Suppressor macrophage (primary cell): ENCODE measurements around the gene ANK3.

Source experiments
- DNase-seq, 4 experiments: peaks; one replicate each; pipeline ENCODE4 v3.0.0-alpha.2; 2020 to 2022

ANK3 gene

DNA sequence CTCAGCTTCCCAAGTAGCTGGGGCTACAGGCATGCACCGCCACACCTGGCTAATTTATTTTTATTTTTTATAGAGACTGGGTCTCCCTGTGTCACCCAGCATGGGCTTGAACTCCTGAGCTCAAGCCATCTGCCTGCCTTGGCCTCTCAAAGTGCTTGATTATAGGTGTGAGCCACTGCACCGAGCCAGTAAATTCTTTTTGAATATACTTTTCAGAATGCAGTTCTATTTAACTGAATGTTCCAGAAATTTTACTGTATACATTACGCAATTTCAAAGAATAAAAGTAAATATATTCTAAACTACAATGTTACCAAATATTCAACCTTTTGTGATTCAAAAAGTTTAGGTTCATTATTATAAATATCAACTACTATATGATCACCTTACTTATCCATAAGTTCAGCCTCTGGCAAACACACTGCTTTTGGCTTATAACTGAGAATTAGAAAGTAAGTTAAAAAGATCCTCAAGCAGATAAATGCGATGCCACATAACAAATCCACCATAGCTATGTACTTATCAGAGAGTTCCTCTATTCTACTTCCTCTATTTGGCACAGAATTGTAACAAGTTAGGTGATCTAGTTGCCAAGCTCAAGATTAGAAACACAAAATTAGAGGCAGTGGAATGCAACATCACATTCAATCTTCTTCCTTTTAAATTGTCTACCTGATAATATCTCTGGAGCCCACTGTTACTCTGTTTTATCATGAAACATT, 118.2 kb downstream of the ANK3 start:
- peak; percentile 6 to 69 (median 45) for DNase-seq

DNA sequence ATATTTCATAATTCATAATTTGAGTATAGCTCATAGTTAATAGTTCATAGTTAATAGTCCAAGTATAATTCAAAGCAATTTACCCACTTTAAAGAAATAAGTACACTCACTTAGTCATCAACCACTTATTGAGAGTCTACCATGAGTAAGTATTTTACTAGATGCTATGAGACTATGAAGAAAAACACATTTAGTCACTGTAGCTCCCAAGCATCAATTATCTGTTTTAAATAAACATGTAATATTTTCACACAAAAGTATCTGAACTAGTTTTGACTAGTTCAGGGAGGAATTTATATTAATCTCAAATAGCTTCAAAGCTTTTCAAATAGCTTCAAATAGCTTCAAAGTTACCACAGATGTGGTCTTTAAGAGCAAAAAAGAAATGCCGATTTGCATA, 119.2 kb downstream of the ANK3 start:
- no peak for DNase-seq

DNA sequence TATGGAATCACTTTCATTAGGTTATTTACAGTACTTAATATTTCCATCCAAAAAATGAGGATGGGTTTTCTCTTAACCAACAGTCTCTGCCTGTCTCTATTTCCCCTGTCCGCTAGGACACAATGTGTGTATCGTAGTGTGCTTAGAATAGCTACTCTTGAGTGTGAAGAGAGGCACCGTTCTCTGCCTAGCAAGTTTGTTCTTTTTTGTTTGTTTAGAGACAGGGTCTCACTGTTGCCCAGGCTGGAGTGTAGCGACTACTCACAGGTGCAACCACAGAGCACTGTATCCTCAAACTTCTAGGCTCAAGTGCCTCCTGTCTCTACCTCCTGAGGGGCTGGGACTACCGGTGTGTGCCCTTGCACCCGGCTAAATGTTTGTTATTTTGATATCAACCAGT, 121.9 kb downstream of the ANK3 start:
- DNase-seq, result no peak

DNA sequence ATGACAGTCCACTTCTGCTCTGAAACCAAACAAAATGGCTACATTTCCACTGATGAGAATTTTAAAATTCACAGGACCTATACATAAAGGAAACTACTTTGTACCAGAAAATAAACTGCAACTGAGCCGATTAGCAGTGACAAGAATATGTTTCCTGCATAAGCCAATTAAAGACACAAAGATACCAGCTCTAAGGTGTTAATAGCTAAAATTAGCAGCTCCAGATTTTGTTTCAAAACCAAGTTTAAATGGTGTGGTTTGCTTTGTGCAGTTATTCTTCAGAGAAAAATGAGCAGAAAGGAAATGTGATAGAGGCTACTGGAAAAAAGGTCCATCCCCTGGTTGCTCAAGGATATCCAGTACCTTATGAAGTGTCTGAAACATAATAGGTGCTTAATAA, 123.2 kb downstream of the ANK3 start:
- no peak for DNase-seq

DNA sequence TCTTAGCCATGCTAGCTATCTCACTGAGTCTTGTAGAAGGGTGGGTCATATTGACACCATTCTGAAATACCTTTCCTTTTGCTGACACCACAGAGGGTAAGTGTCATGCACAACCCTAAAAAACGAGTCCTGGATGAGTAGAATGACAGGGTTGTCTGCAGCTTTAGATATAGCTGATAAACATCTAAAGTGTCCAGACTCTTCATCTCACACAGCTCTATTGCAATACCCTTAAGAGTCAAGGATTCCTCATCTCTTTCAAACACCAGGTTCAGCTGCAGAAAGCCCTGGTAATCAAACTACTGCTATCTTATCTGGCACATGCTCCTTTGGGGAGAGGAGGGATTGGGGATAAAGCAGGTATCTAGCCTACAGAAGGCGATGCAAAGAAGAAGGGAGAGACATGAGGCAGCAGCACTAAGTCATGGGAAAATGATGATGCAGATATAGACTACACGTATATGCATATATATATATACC, 127.0 kb downstream of the ANK3 start:
- no peak for DNase-seq

DNA sequence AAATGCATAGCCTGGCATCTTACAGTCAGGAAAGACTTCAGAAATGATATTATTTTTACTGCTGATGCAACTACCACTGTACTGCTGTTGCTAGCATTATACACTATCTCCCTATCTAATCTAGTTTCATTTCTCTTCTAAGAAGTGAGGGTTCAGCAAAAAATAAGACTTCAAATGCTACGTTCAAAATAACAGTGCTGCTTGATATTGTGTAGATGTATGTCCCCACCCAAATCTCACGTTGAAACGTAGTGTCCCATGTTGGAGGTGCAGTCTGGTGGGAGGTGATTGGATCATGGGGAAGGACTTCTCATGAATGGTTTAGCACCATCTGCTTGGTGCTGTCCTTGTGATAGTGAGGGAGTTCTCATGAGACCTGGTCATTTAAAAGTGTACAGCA, 129.4 kb downstream of the ANK3 start:
- no peak for DNase-seq

DNA sequence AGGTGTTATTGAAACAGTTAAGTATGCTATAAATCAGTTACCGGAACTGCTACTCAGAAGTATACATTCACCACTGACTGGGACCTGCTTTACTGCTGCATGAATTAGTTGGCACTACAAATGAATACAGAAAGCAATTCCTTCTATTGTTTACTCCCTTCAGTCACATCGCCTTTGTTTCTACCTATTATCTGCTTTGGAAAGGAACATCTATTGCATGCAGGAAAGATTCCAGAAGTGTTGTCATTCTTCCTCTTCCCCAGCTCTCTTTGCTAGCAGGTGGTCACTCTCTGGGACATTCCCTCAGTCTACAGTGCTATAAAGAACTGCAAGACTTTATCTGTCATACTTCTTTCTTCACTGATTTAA, 131.3 kb downstream of the ANK3 start:
- DNase-seq, result no peak

DNA sequence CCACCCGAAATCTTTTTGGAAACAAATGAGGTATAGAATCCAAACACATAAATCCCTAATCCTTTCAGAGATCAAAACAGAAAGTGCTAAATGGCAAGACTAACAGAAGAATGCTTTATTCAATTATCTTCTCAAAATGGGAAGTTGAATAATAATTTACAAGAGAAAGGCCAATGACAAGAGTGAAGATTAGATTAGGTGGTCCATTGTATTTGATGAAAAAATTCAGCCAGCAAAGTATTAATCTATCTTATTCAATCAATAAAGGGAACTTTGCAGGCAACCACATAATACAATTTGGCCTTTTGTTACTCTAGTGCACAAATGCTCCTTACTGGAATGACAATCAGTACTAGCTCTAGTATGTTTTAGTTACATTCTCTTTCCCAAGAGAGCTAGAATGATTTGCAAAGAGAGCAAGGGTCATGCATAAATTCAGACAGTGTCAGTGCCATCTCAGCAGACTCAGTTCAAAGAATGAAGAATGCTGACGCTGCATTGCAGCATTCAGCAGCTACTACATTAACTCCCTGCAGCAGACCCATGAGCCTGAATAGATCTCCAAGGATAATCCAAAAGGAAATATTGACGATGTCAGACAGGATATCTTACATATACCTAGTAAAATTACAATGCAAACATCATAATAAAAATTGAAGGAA, 131.8 kb downstream of the ANK3 start:
- no peak for DNase-seq

DNA sequence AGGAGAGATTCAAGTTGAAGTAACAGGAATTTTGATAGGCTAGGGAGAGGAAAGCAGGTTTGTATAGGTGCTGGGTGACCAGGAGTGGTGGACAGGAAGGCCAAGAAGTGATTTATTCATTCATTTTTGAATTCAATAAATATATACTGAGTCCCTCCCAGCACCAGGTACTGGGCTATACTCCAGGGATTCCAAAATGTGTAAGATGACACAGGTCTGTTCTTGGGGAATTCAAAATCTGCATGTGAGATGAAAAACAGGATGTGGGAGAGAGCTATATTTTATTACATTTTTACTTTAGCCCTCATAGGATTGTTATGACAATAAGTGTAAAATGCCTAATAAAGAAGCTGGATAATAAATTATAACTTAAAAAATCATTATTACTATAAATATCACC, 134.9 kb downstream of the ANK3 start:
- DNase-seq, result no peak

DNA sequence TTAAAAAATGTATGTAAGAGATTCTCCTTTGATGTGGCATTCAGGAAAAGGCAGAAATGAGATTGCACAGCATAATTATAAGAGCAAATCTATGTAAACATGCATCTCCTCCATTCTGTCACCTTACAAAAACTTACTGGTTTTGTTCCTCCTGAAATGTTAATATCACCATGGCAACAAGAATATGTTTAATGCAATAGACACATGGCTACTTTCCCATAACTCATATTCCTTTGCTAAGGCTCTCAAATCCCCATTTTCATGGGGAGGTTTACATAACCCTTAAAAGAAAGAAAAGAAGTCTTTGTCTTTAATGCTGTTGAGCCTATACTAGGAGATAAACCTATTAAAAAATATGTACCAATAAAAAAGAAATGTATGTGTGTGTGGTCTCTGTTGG, 136.2 kb downstream of the ANK3 start:
- DNase-seq, result no peak

DNA sequence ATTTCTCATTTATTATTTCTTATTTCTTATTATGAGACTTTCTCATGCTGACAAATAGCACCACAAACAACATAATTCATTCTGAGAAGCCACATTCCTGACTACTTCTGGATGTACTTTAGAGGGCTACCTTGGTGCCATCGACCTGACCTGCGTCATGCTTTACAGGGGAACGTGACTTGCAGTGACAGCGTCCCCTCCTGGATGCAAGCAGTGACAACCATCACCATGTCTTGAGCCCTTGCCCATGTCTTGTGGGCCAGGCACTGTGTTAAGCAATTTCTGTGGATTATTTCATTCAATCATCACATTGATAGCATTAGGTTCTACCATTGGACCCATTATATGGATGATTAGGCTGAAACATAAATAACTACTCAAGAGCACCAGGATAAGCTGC, 137.0 kb downstream of the ANK3 start:
- DNase-seq, result no peak

DNA sequence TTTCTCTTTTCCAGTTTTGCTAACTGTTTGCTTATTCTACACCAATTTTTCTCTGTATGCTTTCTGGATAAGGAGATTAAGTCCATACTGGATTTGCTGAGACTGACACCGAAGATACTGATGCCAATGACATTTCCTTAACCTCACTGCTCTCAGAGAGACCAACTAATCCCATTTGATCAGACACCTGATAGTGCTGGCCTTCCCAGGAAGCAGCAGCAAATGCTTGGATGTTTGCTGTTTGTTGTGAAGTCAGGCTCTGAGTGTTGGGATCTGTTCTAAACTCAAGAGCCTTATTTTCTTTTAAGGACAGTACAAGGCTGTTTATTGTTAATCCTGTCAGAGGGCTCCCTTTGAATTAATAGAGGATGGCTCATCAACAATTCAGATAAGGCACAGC, 143.3 kb downstream of the ANK3 start:
- no peak for DNase-seq

DNA sequence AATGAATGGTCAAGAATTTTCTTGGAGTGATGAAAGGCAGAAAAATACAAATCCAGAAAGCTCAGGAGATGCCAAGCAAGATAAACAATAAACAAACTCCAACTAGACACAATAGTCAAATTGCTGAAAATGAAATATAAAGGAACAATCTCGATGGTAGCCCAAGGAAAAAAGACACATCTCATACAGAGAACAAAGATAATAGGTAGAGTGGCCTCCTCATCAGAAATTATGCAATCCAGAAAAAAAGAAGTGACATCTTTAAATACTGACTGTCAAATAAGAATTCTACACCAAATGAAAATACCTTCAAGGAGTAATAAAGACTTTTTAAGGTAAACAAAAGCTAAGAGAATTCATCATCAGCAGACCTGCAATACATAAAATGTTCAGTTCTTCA, 150.4 kb downstream of the ANK3 start:
- DNase-seq, result no peak

DNA sequence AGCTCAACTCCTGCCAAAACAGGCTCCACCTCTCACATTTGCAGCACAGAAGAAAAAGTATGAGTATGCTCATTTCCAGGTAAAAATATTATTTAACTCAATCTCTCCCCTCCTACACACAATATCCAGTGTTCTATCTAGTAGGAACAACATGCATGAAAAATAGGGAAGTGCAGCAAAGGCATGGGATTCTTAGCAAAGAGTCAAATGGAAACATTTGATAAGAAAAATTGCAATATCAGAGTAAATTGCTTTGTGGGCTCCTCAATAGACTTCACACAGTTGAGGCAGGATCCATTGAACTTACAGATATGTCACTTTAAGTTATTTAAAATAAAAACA, 150.9 kb downstream of the ANK3 start:
- DNase-seq, result peak in 3 of 4 experiments; percentile 15 to 50 (median 43)

DNA sequence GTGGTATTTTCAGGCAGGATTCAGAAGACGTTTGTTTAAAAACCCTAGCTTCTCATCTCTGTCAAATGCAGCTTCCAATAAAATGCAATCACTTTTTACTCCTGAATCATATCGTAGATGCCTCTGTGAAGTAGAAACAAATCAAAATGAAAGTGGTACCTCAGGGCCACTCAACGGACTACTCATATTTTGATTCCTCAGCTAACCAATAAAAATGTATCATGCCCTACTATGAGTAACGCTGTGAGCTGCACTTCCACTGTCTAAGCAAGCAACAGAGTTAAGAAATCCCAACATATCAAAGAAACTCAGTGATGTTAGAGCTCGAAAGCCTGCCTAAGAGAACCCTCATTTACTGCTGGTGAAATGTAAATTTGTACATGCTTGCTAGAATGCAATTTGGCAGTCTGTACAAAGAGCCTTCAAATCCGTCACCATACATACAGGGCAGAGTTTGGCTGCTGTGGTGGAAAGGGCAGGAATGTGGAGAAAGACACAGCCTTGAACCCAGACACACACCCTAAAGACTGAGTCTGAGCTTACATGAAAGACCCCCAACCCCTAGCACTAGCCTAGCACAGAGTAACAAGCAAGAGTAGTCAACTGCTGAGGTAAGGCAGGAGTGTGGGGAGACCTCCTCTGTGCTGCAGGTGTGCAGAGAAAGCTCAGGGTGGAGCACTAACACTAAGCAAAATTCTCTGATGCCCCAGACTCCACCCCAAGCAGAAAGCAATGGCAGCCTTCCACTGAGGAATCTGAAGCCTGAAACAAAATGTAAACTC, 151.5 kb downstream of the ANK3 start:
- peak; percentile 8 to 45 (median 27) for DNase-seq

DNA sequence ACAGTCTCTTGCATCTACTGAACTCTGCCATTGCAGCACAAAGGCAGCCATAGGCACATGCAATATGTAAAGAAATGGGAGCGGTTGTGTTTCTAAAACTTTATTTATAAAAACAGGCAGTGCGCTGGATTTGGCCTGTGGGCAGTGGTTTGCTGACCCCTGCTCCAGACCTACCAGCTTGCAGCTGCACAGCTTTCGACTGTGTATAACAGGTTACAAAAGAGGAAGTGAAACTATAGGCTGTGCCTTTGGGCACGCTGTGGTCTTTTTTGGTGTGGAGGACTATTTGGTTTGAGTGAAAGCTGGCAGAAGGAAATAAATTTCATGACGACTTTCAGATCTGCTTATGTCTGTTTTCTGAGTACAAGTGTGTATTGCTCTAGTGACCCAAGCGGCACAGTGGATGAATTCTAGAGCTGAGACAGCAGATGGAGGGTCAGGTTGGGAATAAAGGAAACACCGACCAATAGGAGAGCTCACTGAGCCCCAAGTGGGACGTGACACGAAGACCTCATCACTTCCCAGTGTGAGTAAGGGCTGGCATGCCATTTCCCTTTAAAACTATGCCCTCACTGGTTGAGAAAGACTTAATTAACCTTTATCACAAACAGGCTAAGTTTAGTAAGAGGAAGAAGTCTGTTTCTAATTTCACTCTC, 152.7 kb downstream of the ANK3 start:
- DNase-seq, result peak; percentile 87 to 97 (median 92)

DNA sequence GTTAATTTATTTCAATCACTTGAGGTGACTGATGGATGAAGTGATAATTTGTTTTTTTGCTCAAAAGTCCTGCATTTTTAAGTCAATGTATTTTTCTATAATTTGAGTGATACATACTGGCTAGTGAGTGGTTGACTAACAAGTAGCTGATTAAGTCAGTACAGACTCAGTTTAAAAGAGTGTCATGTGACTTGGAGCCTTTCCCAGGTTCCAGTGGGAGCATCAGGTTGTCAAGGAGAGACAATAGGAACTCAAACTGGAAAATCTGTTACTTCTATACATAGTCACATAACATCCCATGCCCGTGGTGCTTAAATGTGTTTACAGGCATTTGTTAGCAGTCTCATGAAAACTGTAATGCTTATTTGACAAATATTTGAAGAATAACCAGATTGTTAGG, 154.7 kb downstream of the ANK3 start:
- DNase-seq, result no peak

DNA sequence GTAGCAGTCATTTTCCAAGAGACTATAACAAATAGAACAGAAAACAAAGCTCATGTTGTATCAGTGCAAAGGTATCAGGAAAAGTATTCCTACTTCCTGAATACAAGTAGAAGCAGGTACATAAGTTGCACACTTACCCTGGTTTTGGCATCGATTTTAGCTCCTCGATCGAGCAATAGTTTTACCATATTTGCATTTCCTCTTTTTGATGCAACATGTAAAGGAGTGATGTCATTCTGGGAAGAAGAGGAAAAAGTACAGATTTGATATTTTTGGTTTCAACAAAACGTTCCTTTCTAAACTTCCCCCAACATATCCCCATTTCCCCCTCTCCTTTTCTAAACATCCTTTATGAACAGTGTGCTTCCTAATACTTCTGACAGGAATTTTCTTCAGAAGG, 155.1 kb downstream of the ANK3 start:
- peak in 3 of 4 experiments; percentile 6 to 55 (median 45) for DNase-seq

DNA sequence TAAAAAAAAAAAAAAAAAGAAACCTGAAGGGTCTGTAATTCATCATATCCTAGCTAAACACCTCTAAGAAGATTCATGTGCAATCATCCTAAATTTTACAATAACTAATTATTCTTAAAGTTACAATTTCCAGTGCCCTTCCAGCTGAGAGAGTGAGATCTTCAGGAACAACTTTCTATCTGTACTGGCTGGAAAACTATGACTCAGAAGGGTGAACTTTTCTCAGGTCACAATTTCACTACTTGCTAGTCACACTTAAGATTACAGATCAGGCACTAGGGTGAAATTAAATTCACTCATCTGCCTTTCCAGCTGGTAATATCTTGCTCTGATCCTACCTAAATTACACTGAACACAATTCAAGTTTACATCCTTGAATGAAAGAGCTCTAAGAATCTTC, 158.8 kb downstream of the ANK3 start:
- DNase-seq, result no peak

DNA sequence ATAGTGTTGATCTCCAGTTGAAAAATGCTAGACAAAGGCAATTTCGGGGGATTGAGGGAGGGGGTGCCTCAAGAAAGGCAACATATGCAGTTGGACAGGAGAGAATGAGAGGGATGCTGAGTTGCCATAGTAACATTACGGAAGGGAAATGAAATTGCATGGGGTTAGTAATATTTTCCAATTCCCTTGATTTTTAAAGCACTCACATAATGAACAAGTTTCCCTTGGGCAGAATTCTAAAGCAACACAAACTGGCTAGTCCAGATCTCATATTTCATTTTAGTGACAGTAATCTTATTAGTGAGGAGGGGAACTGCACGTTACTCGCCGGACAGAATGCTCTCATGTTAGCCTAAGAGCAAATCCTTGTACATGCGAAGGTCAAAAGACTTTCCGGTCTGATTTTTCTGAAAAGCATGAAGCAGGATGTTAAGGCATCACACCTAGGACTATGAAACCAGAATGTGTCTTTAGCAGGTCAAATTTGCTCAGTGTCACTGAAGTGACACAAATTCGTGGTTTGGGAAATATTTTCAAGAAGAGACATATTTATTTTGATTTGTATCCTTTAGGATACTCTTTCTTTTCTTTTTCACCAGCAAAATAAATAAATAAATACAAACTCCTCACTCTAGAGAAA, 165.5 kb downstream of the ANK3 start:
- DNase-seq, result no peak

DNA sequence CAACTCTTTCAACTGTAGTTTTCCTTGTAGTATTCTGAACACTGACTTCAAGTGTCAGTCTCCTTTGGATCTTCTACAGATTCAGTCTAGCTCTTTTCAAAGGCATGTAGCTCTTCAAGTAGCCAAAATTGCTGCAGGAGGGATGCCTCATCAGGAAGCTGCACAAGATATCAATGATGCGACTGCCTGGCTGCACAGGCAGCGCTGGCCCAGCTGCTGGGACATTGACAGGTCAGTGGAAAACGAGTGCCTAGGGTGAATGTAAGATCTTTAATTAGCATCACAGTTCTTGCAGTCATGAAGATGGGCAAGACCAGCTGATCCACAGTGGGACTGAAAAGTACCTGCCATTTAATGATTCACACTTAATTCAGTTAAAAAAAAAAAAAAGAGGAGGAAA, 167.6 kb downstream of the ANK3 start:
- DNase-seq, result no peak

DNA sequence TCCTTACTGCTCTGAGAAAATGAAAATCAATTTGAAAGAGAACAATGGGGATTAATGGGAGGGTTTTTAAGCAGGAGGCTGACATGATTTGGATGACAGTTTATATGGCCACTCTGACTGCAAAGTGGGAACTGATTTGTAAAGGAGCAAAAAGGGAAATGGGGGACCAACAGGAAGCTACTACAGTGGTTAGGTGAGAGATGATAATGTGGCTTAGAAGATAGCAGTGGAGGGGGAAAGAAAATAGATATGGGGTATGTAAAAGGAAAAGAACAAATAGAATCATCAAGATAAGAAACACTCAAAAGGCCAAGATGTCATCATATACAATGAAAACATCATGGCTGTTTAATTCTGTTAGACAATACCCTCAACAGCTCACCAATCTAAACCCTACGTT, 177.5 kb downstream of the ANK3 start:
- DNase-seq, result peak in 2 of 4 experiments; percentile 11 to 21
